SK-N-SH (cell line): ENCODE measurements around the gene NPTX1.

Source experiments
- CTCF ChIP-seq: fragments of 200-600 bp; sonication (generic); IDR thresholded peaks from 2 replicates; pipeline ENCODE4 v1.6.1; 2017; ENCODE audit warnings: antibody characterized with exemption, mild to moderate bottlenecking, moderate library complexity
- ELF1 ChIP-seq: IDR thresholded peaks from 2 replicates; pipeline ENCODE4 v1.4.0; 2012
- EP300 ChIP-seq, 2 experiments: IDR thresholded peaks; 2 replicates each; pipeline versions ENCODE4 v1.4.0 to v1.6.1; 2012; ENCODE audit warnings: borderline replicate concordance in 1 of 2, low read depth in 1 of 2, low read length in 1 of 2
- FOXM1 ChIP-seq: IDR thresholded peaks from 2 replicates; pipeline ENCODE4 v1.4.0; 2012; ENCODE audit warnings: low read depth, mild to moderate bottlenecking
- MAX ChIP-seq: IDR thresholded peaks from 2 replicates; pipeline ENCODE4 v1.4.0; 2012; ENCODE audit warnings: low read depth
- MXI1 ChIP-seq: IDR thresholded peaks from 2 replicates; pipeline ENCODE4 v1.6.1; 2012; ENCODE audit warnings: mild to moderate bottlenecking, low read depth, low read length, improper control_type of control experiment
- NFIC ChIP-seq: IDR thresholded peaks from 2 replicates; pipeline ENCODE4 v1.4.0; 2012; ENCODE audit warnings: borderline replicate concordance
- REST ChIP-seq: IDR thresholded peaks from 2 replicates; pipeline ENCODE4 v1.6.1; 2012; ENCODE audit warnings: mild to moderate bottlenecking, low read depth, low read length, moderate library complexity
- SIN3A ChIP-seq: IDR thresholded peaks from 2 replicates; pipeline ENCODE4 v1.6.1; 2012; ENCODE audit warnings: low read depth, mild to moderate bottlenecking, low read length, moderate library complexity, borderline replicate concordance
- SMC3 ChIP-seq: IDR thresholded peaks from 2 replicates; pipeline ENCODE4 v1.6.1; 2012; ENCODE audit warnings: low read depth, low read length, improper control_type of control experiment
- TAF1 ChIP-seq: IDR thresholded peaks from 2 replicates; pipeline ENCODE4 v1.6.1; 2012; ENCODE audit warnings: low read depth, mild to moderate bottlenecking, low read length, moderate library complexity, borderline replicate concordance
- ZBTB33 ChIP-seq: IDR thresholded peaks from 2 replicates; pipeline ENCODE4 v1.4.0; 2012; ENCODE audit warnings: low read depth, borderline replicate concordance

GRCh38 chr17:80444644-80444979 lies 31.8 kb downstream of the NPTX1 start:
- TF ChIP-seq CTCF (no peak), EP300 (IDR thresholded peaks at IDR 0.05; ENCODE audit: borderline replicate concordance in 1 of 2, low read depth in 1 of 2, low read length in 1 of 2) (no peak), FOXM1 (no peak), ZBTB33 (no peak), REST (no peak), MXI1 (no peak), TAF1 (no peak), SIN3A (no peak), SMC3 (no peak), ELF1 (no peak), NFIC (no peak), MAX (no peak)
